ENCODE results near the gene EMCN.

The EMCN gene

DNA sequence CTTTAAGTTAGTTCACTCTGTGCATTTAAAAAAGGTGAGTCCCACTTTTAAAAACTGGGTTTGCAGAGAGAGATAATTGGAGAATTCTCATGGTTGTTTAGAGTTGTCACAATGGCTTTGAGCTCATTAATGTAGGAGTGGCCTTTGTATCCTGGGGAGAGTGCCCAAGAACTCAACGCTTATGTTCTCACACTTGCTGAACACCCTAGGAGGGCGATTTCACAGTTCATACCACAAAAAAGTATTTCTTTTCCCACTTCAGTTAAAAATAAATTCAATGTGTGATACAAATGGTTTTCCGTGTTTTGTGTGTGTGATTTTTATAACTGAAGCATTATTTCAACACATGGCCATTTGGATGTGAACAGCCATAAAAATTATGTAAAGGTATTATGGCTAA is 8.4 kb downstream of the EMCN start:
- Histone ChIP-seq H3K4me3 (ENCODE audit: low read length in 2 of 2) (no peak overlapping the region), H2AK5ac (ENCODE audit: low read depth, low read length) (no peak overlapping the region), H3K9me3 (replicated peaks in 1 of 2; ENCODE audit: control insufficient read depth in 2 of 2, insufficient read depth in 1 of 2, low read depth in 1 of 2, low read length in 2 of 2) (no peaks in the 10 kb centered on the region), H3K23ac (ENCODE audit: low read depth, low read length, poor library complexity) (no peak overlapping the region), H3K4me2 (ENCODE audit: insufficient read depth, low read length, poor library complexity, severe bottlenecking) (no peak overlapping the region), H2BK12ac (ENCODE audit: low read length) (no peak overlapping the region), H3K9ac (ENCODE audit: low read depth, low read length, poor library complexity) (no peak overlapping the region), H4K8ac (ENCODE audit: low read depth, low read length) (no peak overlapping the region), H3K79me1 (ENCODE audit: low read depth, low read length) (no peaks in the 10 kb centered on the region), H2BK5ac (ENCODE audit: low read length) (no peak overlapping the region), H3K27me3 (ENCODE audit: control insufficient read depth in 3 of 3, insufficient read depth in 3 of 3, low read depth in 1 of 3, low read length in 3 of 3) (no peaks in the 10 kb centered on the region), H2AFZ (ENCODE audit: low read length) (no peak overlapping the region), H3K4ac (ENCODE audit: low read length) (no peak overlapping the region), H3K14ac (ENCODE audit: low read length) (no peak overlapping the region), H3K18ac (ENCODE audit: low read length) (no peak overlapping the region), H2BK120ac (ENCODE audit: low read depth, low read length) (no peak overlapping the region), H3K4me1 (ENCODE audit: control insufficient read depth in 2 of 2, insufficient read depth in 1 of 2, low read depth in 1 of 2, low read length in 2 of 2) (peaks cover 2 to 5% of the 10 kb centered on the region in 2 donors), H2BK15ac (ENCODE audit: low read length) (no peak overlapping the region), H4K91ac (ENCODE audit: low read depth, low read length, poor library complexity) (no peak overlapping the region), H3K36me3 (replicated peaks in 1 of 2; ENCODE audit: control insufficient read depth in 2 of 2, insufficient read depth in 2 of 2, low read length in 2 of 2) (no peaks in the 10 kb centered on the region), H3K27ac (replicated peaks; ENCODE audit: low read length) (no peak overlapping the region)
- DNase-seq (ENCODE audit: low spot score) = no peak
- no CpG with 5 or more reads among the region's 3 CpGs for WGBS, 2 donors (ENCODE audit: extremely low coverage in 2 of 2, insufficient read length in 2 of 2, insufficient replicate concordance in 1 of 2)

DNA sequence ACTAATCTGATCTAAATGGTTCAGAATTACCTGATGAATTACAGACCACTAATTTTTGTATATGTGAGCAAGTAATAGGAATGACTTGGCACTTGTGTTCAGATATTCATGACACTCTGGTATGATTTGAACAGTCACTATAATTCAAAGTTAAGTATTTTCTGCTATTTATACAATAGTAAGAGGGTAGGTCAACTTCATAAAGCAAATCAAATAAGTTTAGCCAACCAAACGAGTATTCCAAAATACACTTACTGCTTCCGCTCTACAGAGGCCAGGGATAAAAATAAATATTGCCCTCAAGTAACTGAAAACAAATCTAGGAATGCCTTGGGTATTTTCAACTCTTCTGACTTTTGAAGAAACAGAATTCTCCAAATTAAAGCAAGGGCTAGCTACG is 9.1 kb downstream of the EMCN start:
- no peak overlapping the region for H3K23ac ChIP-seq (ENCODE audit: low read depth, low read length, poor library complexity)
- no peak overlapping the region for H3K4me2 ChIP-seq (ENCODE audit: insufficient read depth, low read length, poor library complexity, severe bottlenecking)
- H4K8ac ChIP-seq (ENCODE audit: low read depth, low read length) = no peak overlapping the region
- no peaks in the 10 kb centered on the region for H3K36me3 ChIP-seq (replicated peaks in 1 of 2; ENCODE audit: control insufficient read depth in 2 of 2, insufficient read depth in 2 of 2, low read length in 2 of 2)
- H3K4me1 ChIP-seq (ENCODE audit: control insufficient read depth in 2 of 2, insufficient read depth in 1 of 2, low read depth in 1 of 2, low read length in 2 of 2) = peaks cover 2 to 5% of the 10 kb centered on the region in 2 donors
- no peak overlapping the region for H3K18ac ChIP-seq (ENCODE audit: low read length)
- no peak overlapping the region for H3K4me3 ChIP-seq (ENCODE audit: low read length in 2 of 2)
- WGBS, 2 donors (ENCODE audit: extremely low coverage in 2 of 2, insufficient read length in 2 of 2, insufficient replicate concordance in 1 of 2) = no CpG with 5 or more reads among the region's 3 CpGs
- H4K91ac ChIP-seq (ENCODE audit: low read depth, low read length, poor library complexity) = no peak overlapping the region
- H3K9me3 ChIP-seq (replicated peaks in 1 of 2; ENCODE audit: control insufficient read depth in 2 of 2, insufficient read depth in 1 of 2, low read depth in 1 of 2, low read length in 2 of 2) = no peaks in the 10 kb centered on the region
- H2BK12ac ChIP-seq (ENCODE audit: low read length) = no peak overlapping the region
- H3K14ac ChIP-seq (ENCODE audit: low read length) = no peak overlapping the region
- H3K27ac ChIP-seq (replicated peaks; ENCODE audit: low read length) = no peak overlapping the region
- no peaks in the 10 kb centered on the region for H3K27me3 ChIP-seq (ENCODE audit: control insufficient read depth in 3 of 3, insufficient read depth in 3 of 3, low read depth in 1 of 3, low read length in 3 of 3)
- H3K79me1 ChIP-seq (ENCODE audit: low read depth, low read length) = no peaks in the 10 kb centered on the region
- H2BK5ac ChIP-seq (ENCODE audit: low read length) = no peak overlapping the region
- no peak overlapping the region for H3K4ac ChIP-seq (ENCODE audit: low read length)
- DNase-seq (ENCODE audit: low spot score) = no peak
- no peak overlapping the region for H2AFZ ChIP-seq (ENCODE audit: low read length)
- no peak overlapping the region for H3K9ac ChIP-seq (ENCODE audit: low read depth, low read length, poor library complexity)
- H2BK120ac ChIP-seq (ENCODE audit: low read depth, low read length) = no peak overlapping the region
- H2BK15ac ChIP-seq (ENCODE audit: low read length) = no peak overlapping the region
- H2AK5ac ChIP-seq (ENCODE audit: low read depth, low read length) = no peak overlapping the region

DNA sequence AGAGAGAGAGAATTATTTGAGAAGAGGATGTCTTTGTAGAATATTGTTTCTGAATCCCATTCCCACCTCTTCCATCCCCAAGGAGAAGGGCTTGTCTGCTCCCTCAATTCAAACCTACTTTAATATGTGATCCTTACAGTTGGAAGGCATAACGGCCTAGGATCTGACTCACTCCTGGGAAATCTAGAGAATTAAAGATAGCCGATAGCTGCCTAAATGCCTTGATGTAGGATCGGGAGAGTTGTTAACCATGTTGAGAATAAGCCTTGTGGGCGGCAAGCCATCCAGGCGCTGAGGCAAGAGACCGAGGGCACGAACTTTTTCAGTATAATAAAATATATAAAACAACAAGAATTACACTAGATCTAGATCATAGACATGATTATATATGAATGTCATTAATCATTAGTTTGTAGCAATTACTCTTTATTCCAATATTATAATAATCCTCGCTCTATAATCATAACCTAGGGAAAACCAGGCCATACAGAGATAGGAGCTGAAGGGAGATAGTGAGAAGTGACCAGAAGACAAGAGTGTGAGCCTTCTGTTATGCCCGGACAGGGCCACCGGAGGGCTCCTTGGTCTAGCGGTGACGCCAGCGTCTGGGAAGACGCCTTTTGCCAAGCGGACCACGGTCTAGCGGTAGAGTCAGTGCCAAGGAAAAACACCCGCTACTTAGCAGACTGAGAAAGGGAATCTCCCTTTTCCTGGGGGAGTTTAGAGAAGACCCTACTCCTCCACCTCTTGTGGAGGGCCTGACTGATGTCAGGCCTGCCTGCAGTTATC is 13.5 kb downstream of the EMCN start:
- WGBS, 2 donors (ENCODE audit: extremely low coverage in 2 of 2, insufficient read length in 2 of 2, insufficient replicate concordance in 1 of 2) = no CpG with 5 or more reads among the region's 18 CpGs
- Histone ChIP-seq H3K23ac (ENCODE audit: low read depth, low read length, poor library complexity) (no peak overlapping the region), H3K4me1 (ENCODE audit: control insufficient read depth in 2 of 2, insufficient read depth in 1 of 2, low read depth in 1 of 2, low read length in 2 of 2) (peaks cover 0 to 1% of the 10 kb centered on the region in 2 donors), H3K4me2 (ENCODE audit: insufficient read depth, low read length, poor library complexity, severe bottlenecking) (no peak overlapping the region), H2AFZ (ENCODE audit: low read length) (no peak overlapping the region), H4K8ac (ENCODE audit: low read depth, low read length) (no peak overlapping the region), H3K27me3 (ENCODE audit: control insufficient read depth in 3 of 3, insufficient read depth in 3 of 3, low read depth in 1 of 3, low read length in 3 of 3) (no peaks in the 10 kb centered on the region), H3K18ac (ENCODE audit: low read length) (no peak overlapping the region), H2BK5ac (ENCODE audit: low read length) (no peak overlapping the region), H3K4ac (ENCODE audit: low read length) (no peak overlapping the region), H3K9me3 (replicated peaks in 1 of 2; ENCODE audit: control insufficient read depth in 2 of 2, insufficient read depth in 1 of 2, low read depth in 1 of 2, low read length in 2 of 2) (no peaks in the 10 kb centered on the region), H2AK5ac (ENCODE audit: low read depth, low read length) (no peak overlapping the region), H2BK12ac (ENCODE audit: low read length) (no peak overlapping the region), H3K14ac (ENCODE audit: low read length) (no peak overlapping the region), H3K9ac (ENCODE audit: low read depth, low read length, poor library complexity) (no peak overlapping the region), H2BK15ac (ENCODE audit: low read length) (no peak overlapping the region), H3K79me1 (ENCODE audit: low read depth, low read length) (no peaks in the 10 kb centered on the region), H3K27ac (replicated peaks; ENCODE audit: low read length) (no peak overlapping the region), H4K91ac (ENCODE audit: low read depth, low read length, poor library complexity) (no peak overlapping the region), H2BK120ac (ENCODE audit: low read depth, low read length) (no peak overlapping the region), H3K4me3 (ENCODE audit: low read length in 2 of 2) (no peak overlapping the region), H3K36me3 (replicated peaks in 1 of 2; ENCODE audit: control insufficient read depth in 2 of 2, insufficient read depth in 2 of 2, low read length in 2 of 2) (no peaks in the 10 kb centered on the region)
- DNase-seq (ENCODE audit: low spot score) = no peak

GRCh38 chr4:100497791-100498190 is 20.0 kb downstream of the EMCN start:
- H3K18ac ChIP-seq (ENCODE audit: low read length) = no peak overlapping the region
- no peak overlapping the region for H3K4ac ChIP-seq (ENCODE audit: low read length)
- no peak overlapping the region for H3K4me2 ChIP-seq (ENCODE audit: insufficient read depth, low read length, poor library complexity, severe bottlenecking)
- no peak overlapping the region for H2AK5ac ChIP-seq (ENCODE audit: low read depth, low read length)
- no peak overlapping the region for H2AFZ ChIP-seq (ENCODE audit: low read length)
- H3K27ac ChIP-seq (replicated peaks; ENCODE audit: low read length) = no peak overlapping the region
- H3K14ac ChIP-seq (ENCODE audit: low read length) = no peak overlapping the region
- H4K8ac ChIP-seq (ENCODE audit: low read depth, low read length) = no peak overlapping the region
- no peaks in the 10 kb centered on the region for H3K9me3 ChIP-seq (replicated peaks in 1 of 2; ENCODE audit: control insufficient read depth in 2 of 2, insufficient read depth in 1 of 2, low read depth in 1 of 2, low read length in 2 of 2)
- H2BK120ac ChIP-seq (ENCODE audit: low read depth, low read length) = no peak overlapping the region
- H3K9ac ChIP-seq (ENCODE audit: low read depth, low read length, poor library complexity) = no peak overlapping the region
- H3K27me3 ChIP-seq (ENCODE audit: control insufficient read depth in 3 of 3, insufficient read depth in 3 of 3, low read depth in 1 of 3, low read length in 3 of 3) = no peaks in the 10 kb centered on the region
- H3K4me3 ChIP-seq (ENCODE audit: low read length in 2 of 2) = no peak overlapping the region
- no peak overlapping the region for H2BK15ac ChIP-seq (ENCODE audit: low read length)
- no peak for DNase-seq (ENCODE audit: low spot score)
- H2BK5ac ChIP-seq (ENCODE audit: low read length) = no peak overlapping the region
- no peak overlapping the region for H4K91ac ChIP-seq (ENCODE audit: low read depth, low read length, poor library complexity)
- H3K36me3 ChIP-seq (replicated peaks in 1 of 2; ENCODE audit: control insufficient read depth in 2 of 2, insufficient read depth in 2 of 2, low read length in 2 of 2) = no peaks in the 10 kb centered on the region
- H2BK12ac ChIP-seq (ENCODE audit: low read length) = no peak overlapping the region
- no peak overlapping the region for H3K23ac ChIP-seq (ENCODE audit: low read depth, low read length, poor library complexity)
- H3K4me1 ChIP-seq (ENCODE audit: control insufficient read depth in 2 of 2, insufficient read depth in 1 of 2, low read depth in 1 of 2, low read length in 2 of 2) = peaks cover 0 to 1% of the 10 kb centered on the region in 2 donors
- H3K79me1 ChIP-seq (ENCODE audit: low read depth, low read length) = no peaks in the 10 kb centered on the region
